ENCODE measurements around the gene OSBPL8. TPM values are rescaled to one million over a fixed set of nuclear protein-coding genes. Genes with fewer than 3 reads are reported as not detected.

OSBPL8 gene
- total RNA-seq, 1 experiment from 2014 or later = 71.1 TPM

DNA sequence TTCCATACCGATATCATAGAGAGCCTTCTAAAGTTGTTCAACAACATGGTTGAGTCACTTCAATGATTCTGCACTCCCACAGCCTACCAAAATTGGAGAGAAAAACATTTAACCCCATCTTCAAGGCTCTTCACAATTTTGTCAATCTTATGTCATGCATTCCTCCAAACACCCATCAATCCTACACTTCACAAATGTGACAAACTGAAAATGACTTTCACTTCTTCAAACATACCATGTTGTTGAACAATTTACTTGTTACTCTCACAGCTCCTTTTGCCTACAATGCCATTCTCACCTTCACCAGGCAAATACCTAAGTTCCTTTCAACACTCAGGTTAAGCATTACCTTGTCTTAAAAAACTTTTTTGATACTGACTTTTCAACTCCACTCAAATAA is 88.0 kb downstream of the OSBPL8 start:
- CTCF ChIA-PET = interaction anchor here (1.3 to 3.6 kb wide), 2 partner anchors 15 to 115 kb away, joined by 4 to 23 read pairs; no protein-coding TSS in a partner anchor
- H3K9me3 Mint-ChIP-seq (ENCODE audit: unreplicated experiment) = no peaks in the 10 kb centered on the region
- TF ChIP-seq, protein P1, sequence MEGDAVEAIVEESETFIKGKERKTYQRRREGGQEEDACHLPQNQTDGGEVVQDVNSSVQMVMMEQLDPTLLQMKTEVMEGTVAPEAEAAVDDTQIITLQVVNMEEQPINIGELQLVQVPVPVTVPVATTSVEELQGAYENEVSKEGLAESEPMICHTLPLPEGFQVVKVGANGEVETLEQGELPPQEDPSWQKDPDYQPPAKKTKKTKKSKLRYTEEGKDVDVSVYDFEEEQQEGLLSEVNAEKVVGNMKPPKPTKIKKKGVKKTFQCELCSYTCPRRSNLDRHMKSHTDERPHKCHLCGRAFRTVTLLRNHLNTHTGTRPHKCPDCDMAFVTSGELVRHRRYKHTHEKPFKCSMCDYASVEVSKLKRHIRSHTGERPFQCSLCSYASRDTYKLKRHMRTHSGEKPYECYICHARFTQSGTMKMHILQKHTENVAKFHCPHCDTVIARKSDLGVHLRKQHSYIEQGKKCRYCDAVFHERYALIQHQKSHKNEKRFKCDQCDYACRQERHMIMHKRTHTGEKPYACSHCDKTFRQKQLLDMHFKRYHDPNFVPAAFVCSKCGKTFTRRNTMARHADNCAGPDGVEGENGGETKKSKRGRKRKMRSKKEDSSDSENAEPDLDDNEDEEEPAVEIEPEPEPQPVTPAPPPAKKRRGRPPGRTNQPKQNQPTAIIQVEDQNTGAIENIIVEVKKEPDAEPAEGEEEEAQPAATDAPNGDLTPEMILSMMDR (IDR thresholded peaks at IDR 0.05; ENCODE audit: unreplicated experiment) = no peak
- BruUV-seq (replicated peaks) = no TSS peak
- no peaks in the 10 kb centered on the region for H3K27me3 Mint-ChIP-seq (ENCODE audit: insufficient read depth, unreplicated experiment)
- DNase-seq (ENCODE audit: unreplicated experiment) = no peak
- POLR2A ChIA-PET = interaction anchor here (0.7 to 2.2 kb wide), 7 partner anchors 13 to 111 kb away, joined by 3 to 13 read pairs (median 5); partner anchors contain the start of gene OSBPL8
- H3K4me1 Mint-ChIP-seq (ENCODE audit: insufficient read depth, unreplicated experiment) = peaks cover 11% of the 10 kb centered on the region
- H3K36me3 Mint-ChIP-seq (ENCODE audit: insufficient read depth, unreplicated experiment) = no peaks in the 10 kb centered on the region
- no peak overlapping the region for H3K27ac Mint-ChIP-seq (ENCODE audit: low read depth, unreplicated experiment)
- H3K4me3 Mint-ChIP-seq (ENCODE audit: unreplicated experiment) = no peak overlapping the region
- intact Hi-C loops (cut with micrococcal nuclease) = no loop called here

GRCh38 chr12:76470028-76470939 is 89.3 kb downstream of the OSBPL8 start:
- CTCF ChIA-PET = interaction anchor here (0.7 to 3.6 kb wide), 4 partner anchors 14 to 117 kb away, joined by 3 to 23 read pairs (median 4); no protein-coding TSS in a partner anchor
- TF ChIP-seq, protein P1 (IDR thresholded peaks at IDR 0.05; ENCODE audit: unreplicated experiment) = no peak
- no peak overlapping the region for H3K27ac Mint-ChIP-seq (ENCODE audit: low read depth, unreplicated experiment)
- H3K4me3 Mint-ChIP-seq (ENCODE audit: unreplicated experiment) = no peak overlapping the region
- intact Hi-C loops (cut with micrococcal nuclease) = no loop called here
- no TSS peak for BruUV-seq (replicated peaks)
- H3K27me3 Mint-ChIP-seq (ENCODE audit: insufficient read depth, unreplicated experiment) = no peaks in the 10 kb centered on the region
- peaks cover 11% of the 10 kb centered on the region for H3K4me1 Mint-ChIP-seq (ENCODE audit: insufficient read depth, unreplicated experiment)
- H3K9me3 Mint-ChIP-seq (ENCODE audit: unreplicated experiment) = no peaks in the 10 kb centered on the region
- H3K36me3 Mint-ChIP-seq (ENCODE audit: insufficient read depth, unreplicated experiment) = no peaks in the 10 kb centered on the region
- POLR2A ChIA-PET = interaction anchor here (0.6 to 2.2 kb wide), 9 partner anchors 12 to 1204 kb away, joined by 3 to 13 read pairs (median 5); partner anchors contain the start of gene OSBPL8
- peak; percentile 78 for DNase-seq (ENCODE audit: unreplicated experiment)

- Mint-ChIP-seq H3K4me3 (ENCODE audit: unreplicated experiment) (no peak overlapping the region), H3K27me3 (ENCODE audit: insufficient read depth, unreplicated experiment) (no peaks in the 10 kb centered on the region), H3K4me1 (ENCODE audit: insufficient read depth, unreplicated experiment) (peaks cover 19% of the 10 kb centered on the region), H3K36me3 (ENCODE audit: insufficient read depth, unreplicated experiment) (peaks cover 7% of the 10 kb centered on the region), H3K27ac (ENCODE audit: low read depth, unreplicated experiment) (no peak overlapping the region), H3K9me3 (ENCODE audit: unreplicated experiment) (no peaks in the 10 kb centered on the region)
- ChIA-PET POLR2A (interaction anchor here (1.0 kb wide), 2 partner anchors 9 to 381 kb away, joined by 3 to 4 read pairs; partner anchors contain the start of gene NAP1L1), CTCF (interaction anchor here (0.8 to 2.4 kb wide), 3 partner anchors 8 to 1073 kb away, joined by 3 to 10 read pairs (median 3); no protein-coding TSS in a partner anchor)
- BruUV-seq (replicated peaks) = no TSS peak
- intact Hi-C loops (cut with micrococcal nuclease) = no loop called here
- TF ChIP-seq, protein P1 (IDR thresholded peaks at IDR 0.05; ENCODE audit: unreplicated experiment) = no peak
- DNase-seq (ENCODE audit: unreplicated experiment) = no peak
Measured at GRCh38 chr12:76464631-76465166, 94.9 kb downstream of the OSBPL8 start.

GRCh38 chr12:76462668-76463224 is 96.8 kb downstream of the OSBPL8 start:
- no peak overlapping the region for H3K4me3 Mint-ChIP-seq (ENCODE audit: unreplicated experiment)
- CTCF ChIA-PET = no interaction called here
- BruUV-seq (replicated peaks) = no TSS peak

More at GRCh38 chr12:76462668-76463224, 96.8 kb downstream of the OSBPL8 start:
- Mint-ChIP-seq H3K9me3 (ENCODE audit: unreplicated experiment) (no peaks in the 10 kb centered on the region), H3K36me3 (ENCODE audit: insufficient read depth, unreplicated experiment) (peaks cover 7% of the 10 kb centered on the region), H3K27me3 (ENCODE audit: insufficient read depth, unreplicated experiment) (no peaks in the 10 kb centered on the region), H3K4me1 (ENCODE audit: insufficient read depth, unreplicated experiment) (peaks cover 19% of the 10 kb centered on the region), H3K27ac (ENCODE audit: low read depth, unreplicated experiment) (no peak overlapping the region)
- POLR2A ChIA-PET = interaction anchor here (0.6 to 0.7 kb wide), 2 partner anchors 11 to 122 kb away, joined by 3 read pairs; no protein-coding TSS in a partner anchor
- no peak for DNase-seq (ENCODE audit: unreplicated experiment)
- intact Hi-C loops (cut with micrococcal nuclease) = no loop called here
- TF ChIP-seq, protein P1 (IDR thresholded peaks at IDR 0.05; ENCODE audit: unreplicated experiment) = no peak
